ENCODE results near the gene FSTL5. TPM values are rescaled to one million over a fixed set of nuclear protein-coding genes. Genes with fewer than 3 reads are reported as not detected.

The FSTL5 gene
- total RNA-seq, 1 experiment from 2014 or later, result 1.9 TPM

GRCh38 chr4:161419822-161420221 lies 744.0 kb downstream of the FSTL5 start:
- intact Hi-C loops (cut with micrococcal nuclease; ENCODE audit: unreplicated experiment), result loop anchor here (1.0 kb wide), 2 partner anchors 100 to 168 kb away; no protein-coding TSS in a partner anchor
- BruUV-seq (replicated peaks), result no TSS peak

GRCh38 chr4:161411901-161412300 lies 751.9 kb downstream of the FSTL5 start:
- intact Hi-C loops (cut with micrococcal nuclease; ENCODE audit: unreplicated experiment), result no loop called here
- POLR2A ChIA-PET, result no interaction called here
- no TSS peak for BruUV-seq (replicated peaks)
- Mint-ChIP-seq H3K27me3 (ENCODE audit: insufficient read depth, unreplicated experiment) (no peaks in the 10 kb centered on the region), H3K4me3 (ENCODE audit: unreplicated experiment) (no peak overlapping the region), H3K27ac (ENCODE audit: unreplicated experiment) (no peak overlapping the region), H3K36me3 (ENCODE audit: insufficient read depth, unreplicated experiment) (no peaks in the 10 kb centered on the region), H3K4me1 (ENCODE audit: low read depth, unreplicated experiment) (no peaks in the 10 kb centered on the region), H3K9me3 (ENCODE audit: unreplicated experiment) (no peaks in the 10 kb centered on the region)
- no peak for TF ChIP-seq CTCF (IDR thresholded peaks at IDR 0.05; ENCODE audit: insufficient read depth in 1 of 2, low read depth in 1 of 2, low read length in 1 of 2, severe bottlenecking in 1 of 2, unreplicated experiment in 1 of 2)
- CTCF ChIA-PET, result no interaction called here
- no peaks in the 10 kb centered on the region for H3K36me3 ChIP-seq (ENCODE audit: control insufficient read depth, insufficient read depth, low read length)
- no peaks in the 10 kb centered on the region for H3K4me1 ChIP-seq
- no peaks in the 10 kb centered on the region for H3K27me3 ChIP-seq (replicated peaks; ENCODE audit: control insufficient read depth, insufficient read depth, low read length)
- H3K9me3 ChIP-seq, result no peaks in the 10 kb centered on the region
- no peak overlapping the region for H3K4me3 ChIP-seq (ENCODE audit: low read depth, low read length)
- no peak for DNase-seq

More at GRCh38 chr4:161419822-161420221, 744.0 kb downstream of the FSTL5 start:
- Mint-ChIP-seq H3K27ac (ENCODE audit: unreplicated experiment) (no peak overlapping the region), H3K36me3 (ENCODE audit: insufficient read depth, unreplicated experiment) (no peaks in the 10 kb centered on the region), H3K4me3 (ENCODE audit: unreplicated experiment) (no peak overlapping the region), H3K27me3 (ENCODE audit: insufficient read depth, unreplicated experiment) (no peaks in the 10 kb centered on the region), H3K4me1 (ENCODE audit: low read depth, unreplicated experiment) (no peaks in the 10 kb centered on the region), H3K9me3 (ENCODE audit: unreplicated experiment) (no peaks in the 10 kb centered on the region)
- H3K9me3 ChIP-seq, result no peaks in the 10 kb centered on the region
- peak in 1 of 2 experiments; percentile 7 for DNase-seq
- no peaks in the 10 kb centered on the region for H3K36me3 ChIP-seq (ENCODE audit: control insufficient read depth, insufficient read depth, low read length)
- TF ChIP-seq CTCF (IDR thresholded peaks at IDR 0.05; ENCODE audit: insufficient read depth in 1 of 2, low read depth in 1 of 2, low read length in 1 of 2, severe bottlenecking in 1 of 2, unreplicated experiment in 1 of 2), result no peak
- H3K4me3 ChIP-seq (ENCODE audit: low read depth, low read length), result no peak overlapping the region
- CTCF ChIA-PET, result no interaction called here
- no peaks in the 10 kb centered on the region for H3K27me3 ChIP-seq (replicated peaks; ENCODE audit: control insufficient read depth, insufficient read depth, low read length)
- no peaks in the 10 kb centered on the region for H3K4me1 ChIP-seq
- POLR2A ChIA-PET, result no interaction called here

GRCh38 chr4:161404346-161405110 lies 759.3 kb downstream of the FSTL5 start:
- Mint-ChIP-seq H3K4me1 (ENCODE audit: low read depth, unreplicated experiment) (no peaks in the 10 kb centered on the region), H3K27me3 (ENCODE audit: insufficient read depth, unreplicated experiment) (no peaks in the 10 kb centered on the region), H3K27ac (ENCODE audit: unreplicated experiment) (no peak overlapping the region), H3K36me3 (ENCODE audit: insufficient read depth, unreplicated experiment) (no peaks in the 10 kb centered on the region), H3K9me3 (ENCODE audit: unreplicated experiment) (no peaks in the 10 kb centered on the region), H3K4me3 (ENCODE audit: unreplicated experiment) (no peak overlapping the region)
- POLR2A ChIA-PET, result no interaction called here
- H3K36me3 ChIP-seq (ENCODE audit: control insufficient read depth, insufficient read depth, low read length), result no peaks in the 10 kb centered on the region
- no peak overlapping the region for H3K4me3 ChIP-seq (ENCODE audit: low read depth, low read length)
- intact Hi-C loops (cut with micrococcal nuclease; ENCODE audit: unreplicated experiment), result no loop called here
- DNase-seq, result no peak
- BruUV-seq (replicated peaks), result no TSS peak
- H3K27me3 ChIP-seq (replicated peaks; ENCODE audit: control insufficient read depth, insufficient read depth, low read length), result no peaks in the 10 kb centered on the region
- TF ChIP-seq CTCF (IDR thresholded peaks at IDR 0.05; ENCODE audit: insufficient read depth in 1 of 2, low read depth in 1 of 2, low read length in 1 of 2, severe bottlenecking in 1 of 2, unreplicated experiment in 1 of 2), result no peak
- H3K9me3 ChIP-seq, result no peaks in the 10 kb centered on the region
- H3K4me1 ChIP-seq, result no peaks in the 10 kb centered on the region
- CTCF ChIA-PET, result no interaction called here
